Mesenchymal stem cell (in vitro differentiated cells and primary cell): ENCODE results near the gene KDSR.

Source experiments
- DNase-seq: peaks from one replicate; pipeline ENCODE4 v3.0.0-alpha.2; 2013
- H2AFZ ChIP-seq: one replicate; pipeline ENCODE4 v1.6.1; 2013; ENCODE audit warnings: low read depth, mild to moderate bottlenecking, control low read depth, inconsistent platforms, low read length, moderate library complexity
- H2AK5ac ChIP-seq: 2 replicates; pipeline ENCODE4 v1.6.1; 2013; ENCODE audit warnings: low read length, moderate library complexity, mild to moderate bottlenecking, inconsistent platforms; ENCODE audit not compliant: severe bottlenecking
- H2BK120ac ChIP-seq: one replicate; pipeline ENCODE4 v1.6.1; 2013; ENCODE audit warnings: low read depth, mild to moderate bottlenecking, inconsistent platforms, low read length, moderate library complexity
- H2BK12ac ChIP-seq, 2 experiments: one replicate each; pipeline ENCODE4 v1.6.1; 2013; ENCODE audit warnings: inconsistent platforms in 2 of 2, low read length in 2 of 2, mild to moderate bottlenecking in 2 of 2, moderate library complexity in 2 of 2, control low read depth in 1 of 2
- H2BK15ac ChIP-seq: one replicate; pipeline ENCODE4 v1.6.1; 2013; ENCODE audit warnings: mild to moderate bottlenecking, low read depth, inconsistent platforms; ENCODE audit not compliant: poor library complexity, severe bottlenecking
- H2BK5ac ChIP-seq: 2 replicates; pipeline ENCODE4 v1.6.1; 2013; ENCODE audit warnings: low read depth, mild to moderate bottlenecking, low read length, control low read depth, inconsistent platforms; ENCODE audit not compliant: poor library complexity, severe bottlenecking
- H3K14ac ChIP-seq, 2 experiments: one replicate each; pipeline ENCODE4 v1.6.1; 2013; ENCODE audit warnings: inconsistent platforms in 2 of 2, low read length in 2 of 2, control low read depth in 1 of 2, mild to moderate bottlenecking in 1 of 2, moderate library complexity in 1 of 2
- H3K18ac ChIP-seq, 2 experiments: one replicate each; pipeline ENCODE4 v1.6.1; 2013; ENCODE audit warnings: inconsistent platforms in 2 of 2, low read length in 2 of 2, control low read depth in 1 of 2, low read depth in 1 of 2, mild to moderate bottlenecking in 1 of 2
- H3K23ac ChIP-seq, 2 experiments: one replicate each; pipeline ENCODE4 v1.6.1; 2013; ENCODE audit warnings: inconsistent platforms in 2 of 2, low read length in 2 of 2, mild to moderate bottlenecking in 2 of 2, moderate library complexity in 2 of 2, control low read depth in 1 of 2
- H3K27ac ChIP-seq: 2 replicates; pipeline ENCODE4 v1.5.1; 2013; ENCODE audit warnings: mild to moderate bottlenecking, moderate library complexity, low read length, control low read depth, inconsistent platforms; ENCODE audit not compliant: poor library complexity, severe bottlenecking
- H3K27me3 ChIP-seq, 2 experiments: 2 replicates each; pipeline versions ENCODE4 v1.6.1 to v1.7.0; 2013; ENCODE audit warnings: low read length in 2 of 2, mild to moderate bottlenecking in 2 of 2, moderate library complexity in 2 of 2, control low read depth in 1 of 2, inconsistent platforms in 1 of 2; ENCODE audit not compliant: control insufficient read depth in 1 of 2, insufficient read depth in 1 of 2
- H3K36me3 ChIP-seq, 2 experiments: 2 replicates each; pipeline versions ENCODE4 v1.6.1 to v1.7.0; 2013; ENCODE audit warnings: low read length in 2 of 2, control low read depth in 1 of 2, inconsistent platforms in 1 of 2, low read depth in 1 of 2, mild to moderate bottlenecking in 1 of 2; ENCODE audit not compliant: insufficient read depth in 2 of 2, control insufficient read depth in 1 of 2
- H3K4ac ChIP-seq, 2 experiments: one replicate each; pipeline ENCODE4 v1.6.1; 2013; ENCODE audit warnings: inconsistent platforms in 2 of 2, low read length in 2 of 2, mild to moderate bottlenecking in 2 of 2, moderate library complexity in 2 of 2, control low read depth in 1 of 2, low read depth in 1 of 2
- H3K4me1 ChIP-seq: 2 replicates; pipeline ENCODE4 v1.6.1; 2013; ENCODE audit warnings: low read depth, low read length, control low read depth; ENCODE audit not compliant: control insufficient read depth, insufficient read depth
- H3K4me2 ChIP-seq: 2 replicates; pipeline ENCODE4 v1.6.1; 2013; ENCODE audit warnings: low read length, mild to moderate bottlenecking, inconsistent platforms; ENCODE audit not compliant: poor library complexity, severe bottlenecking
- H3K4me3 ChIP-seq, 2 experiments: 2 replicates each; pipeline versions ENCODE4 v1.5.1 to v1.7.0; 2013; ENCODE audit warnings: low read length in 2 of 2, mild to moderate bottlenecking in 2 of 2, control low read depth in 1 of 2, low read depth in 1 of 2; ENCODE audit not compliant: insufficient read depth in 1 of 2
- H3K79me1 ChIP-seq: replicated peaks from 2 replicates; pipeline ENCODE4 v1.6.1; 2013; ENCODE audit warnings: mild to moderate bottlenecking, control low read depth, low read length, inconsistent platforms; ENCODE audit not compliant: poor library complexity, severe bottlenecking
- H3K9ac ChIP-seq: 2 replicates; pipeline ENCODE4 v1.7.0; 2013; ENCODE audit warnings: mild to moderate bottlenecking, low read length, moderate library complexity
- H3K9me3 ChIP-seq: 2 replicates; pipeline ENCODE4 v1.7.0; 2013; ENCODE audit warnings: mild to moderate bottlenecking, low read length; ENCODE audit not compliant: control insufficient read depth
- H4K8ac ChIP-seq: one replicate; pipeline ENCODE4 v1.6.1; 2013; ENCODE audit warnings: inconsistent platforms, mild to moderate bottlenecking, low read length, moderate library complexity
- H4K91ac ChIP-seq: one replicate; pipeline ENCODE4 v1.6.1; 2013; ENCODE audit warnings: mild to moderate bottlenecking, low read length, inconsistent platforms
- WGBS: methylation state at CpG from one replicate; pipeline ENCODE4 v1.1.7; 2013; ENCODE audit warnings: mixed read lengths; 5-methylcytosine and 5-hydroxymethylcytosine counted together

KDSR gene

DNA sequence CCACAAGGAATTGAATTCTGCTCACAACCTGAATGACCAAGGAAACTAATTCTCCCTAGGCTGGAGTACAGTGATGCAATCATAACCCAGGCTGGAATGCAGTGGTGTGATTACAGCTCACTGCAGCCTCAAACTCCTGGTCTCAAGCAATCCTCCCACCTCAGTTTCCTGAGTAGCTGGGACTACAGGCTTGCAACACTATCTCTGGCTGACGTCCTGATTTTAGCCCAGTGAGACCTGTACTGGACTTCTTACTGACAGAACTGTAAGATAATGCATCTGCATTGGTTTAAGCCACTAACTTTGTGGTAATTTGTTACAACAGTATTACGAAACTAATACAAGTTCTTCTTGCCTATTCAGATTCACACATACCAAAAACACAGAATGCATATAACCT, 9.5 kb upstream of the KDSR start:
- H3K36me3 ChIP-seq = no peaks in the 10 kb centered on the region
- H3K18ac ChIP-seq = no peak overlapping the region
- H2AK5ac ChIP-seq = no peak overlapping the region
- no peaks in the 10 kb centered on the region for H3K79me1 ChIP-seq
- no peak overlapping the region for H3K14ac ChIP-seq
- no peak overlapping the region for H2BK12ac ChIP-seq
- DNase-seq = peak; percentile 41
- no peak overlapping the region for H3K9ac ChIP-seq
- no peaks in the 10 kb centered on the region for H3K27me3 ChIP-seq
- no peak overlapping the region for H3K4ac ChIP-seq
- H3K23ac ChIP-seq = no peak overlapping the region
- H3K4me2 ChIP-seq = no peak overlapping the region
- H3K4me3 ChIP-seq = no peak overlapping the region
- 87% methylated on average over 2 of the region's 2 CpGs for WGBS
- no peak overlapping the region for H4K91ac ChIP-seq
- H3K4me1 ChIP-seq = no peaks in the 10 kb centered on the region
- no peak overlapping the region for H2BK5ac ChIP-seq
- H3K9me3 ChIP-seq = peaks cover 7% of the 10 kb centered on the region
- H2BK15ac ChIP-seq = no peak overlapping the region
- H3K27ac ChIP-seq = no peak overlapping the region
- H2BK120ac ChIP-seq = no peak overlapping the region
- H4K8ac ChIP-seq = no peak overlapping the region
- H2AFZ ChIP-seq = no peak overlapping the region

DNA sequence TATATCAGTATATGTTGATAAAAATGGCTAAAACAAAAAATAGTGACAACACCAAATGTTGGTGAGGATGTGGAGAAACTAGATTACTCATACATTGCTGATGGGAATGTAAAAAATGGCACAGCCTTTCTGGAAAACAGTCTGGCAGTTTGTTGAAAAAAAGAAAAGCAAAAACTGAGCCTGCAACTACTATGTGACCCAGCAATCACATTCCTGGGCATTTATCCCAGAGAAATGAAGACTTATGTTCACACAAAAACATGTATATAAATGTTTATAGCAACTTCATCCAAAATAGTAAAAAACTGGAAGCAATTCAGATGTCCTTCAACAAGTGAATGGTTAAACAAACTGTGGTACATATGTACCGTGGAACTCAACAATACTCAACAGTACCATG, 7.5 kb upstream of the KDSR start:
- no peak overlapping the region for H2AK5ac ChIP-seq
- H3K23ac ChIP-seq = no peak overlapping the region
- no peak overlapping the region for H3K4ac ChIP-seq
- H2AFZ ChIP-seq = no peak overlapping the region
- H2BK12ac ChIP-seq = no peak overlapping the region
- no peak overlapping the region for H2BK120ac ChIP-seq
- no peaks in the 10 kb centered on the region for H3K36me3 ChIP-seq
- no peak overlapping the region for H2BK5ac ChIP-seq
- WGBS = 100% methylated on average over 1 of the region's 1 CpG
- no peak overlapping the region for H3K14ac ChIP-seq
- no peak overlapping the region for H3K4me2 ChIP-seq
- H3K4me1 ChIP-seq = no peaks in the 10 kb centered on the region
- H3K4me3 ChIP-seq = no peak overlapping the region
- H3K9me3 ChIP-seq = peaks cover 7% of the 10 kb centered on the region
- H3K27me3 ChIP-seq = no peaks in the 10 kb centered on the region
- no peak overlapping the region for H3K18ac ChIP-seq
- DNase-seq = no peak
- H2BK15ac ChIP-seq = no peak overlapping the region
- H3K79me1 ChIP-seq = no peaks in the 10 kb centered on the region
- H4K91ac ChIP-seq = no peak overlapping the region
- H3K9ac ChIP-seq = no peak overlapping the region
- H4K8ac ChIP-seq = no peak overlapping the region
- H3K27ac ChIP-seq = no peak overlapping the region

DNA sequence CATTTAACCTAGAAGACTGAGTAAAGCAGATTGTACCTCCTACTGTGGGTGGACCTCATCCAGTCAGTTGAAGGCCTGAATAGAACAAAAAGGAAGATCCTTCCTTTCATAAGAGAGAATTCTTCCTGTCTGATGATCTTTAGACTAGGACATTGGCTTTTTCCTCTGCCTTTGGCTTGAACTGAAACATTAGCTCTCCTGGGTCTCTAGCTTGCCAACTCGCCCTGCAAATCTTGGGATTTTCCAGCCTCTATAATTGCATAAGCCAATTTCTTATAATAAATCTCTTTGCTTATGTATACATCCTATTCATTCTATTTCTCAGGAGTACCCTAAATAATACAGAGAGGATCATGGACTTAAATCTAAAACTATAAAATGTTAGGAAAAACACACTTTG, 6.2 kb upstream of the KDSR start:
- peaks cover 7% of the 10 kb centered on the region for H3K9me3 ChIP-seq
- no peak overlapping the region for H3K14ac ChIP-seq
- no peak overlapping the region for H2BK120ac ChIP-seq
- no peak overlapping the region for H2AK5ac ChIP-seq
- no peaks in the 10 kb centered on the region for H3K4me1 ChIP-seq
- no peak overlapping the region for H3K4ac ChIP-seq
- no peak overlapping the region for H3K23ac ChIP-seq
- no peak overlapping the region for H3K18ac ChIP-seq
- peaks cover 2% of the 10 kb centered on the region for H3K79me1 ChIP-seq
- H3K4me3 ChIP-seq = no peak overlapping the region
- 75% methylated on average over 1 of the region's 1 CpG for WGBS
- no peak overlapping the region for H3K27ac ChIP-seq
- no peak overlapping the region for H4K91ac ChIP-seq
- H3K9ac ChIP-seq = no peak overlapping the region
- H2BK15ac ChIP-seq = no peak overlapping the region
- DNase-seq = no peak
- no peaks in the 10 kb centered on the region for H3K27me3 ChIP-seq
- H3K36me3 ChIP-seq = no peaks in the 10 kb centered on the region
- no peak overlapping the region for H2BK12ac ChIP-seq
- no peak overlapping the region for H2AFZ ChIP-seq
- H3K4me2 ChIP-seq = no peak overlapping the region
- no peak overlapping the region for H4K8ac ChIP-seq
- H2BK5ac ChIP-seq = no peak overlapping the region

DNA sequence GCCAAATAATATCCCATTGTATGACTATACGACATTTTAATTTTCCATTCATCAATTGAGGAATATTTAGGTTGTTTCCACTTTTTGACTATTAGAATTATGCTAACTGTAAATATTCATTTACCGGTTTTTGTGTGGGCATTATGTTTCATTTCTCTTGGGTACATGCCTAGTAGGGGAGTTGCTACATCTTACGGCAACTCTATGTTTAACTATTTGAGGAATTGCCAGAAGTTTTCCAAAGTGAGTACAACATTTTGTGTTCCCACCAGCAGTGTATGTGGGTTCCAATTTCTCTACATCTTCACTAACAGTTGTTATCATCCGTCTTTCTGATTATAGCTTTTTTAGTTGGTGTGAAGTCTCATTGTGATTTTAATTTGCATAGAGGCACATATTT, 1.6 kb upstream of the KDSR start:
- Histone ChIP-seq H3K27ac (no peak overlapping the region), H2BK12ac (no peak overlapping the region), H3K4me2 (no peak overlapping the region), H4K8ac (no peak overlapping the region), H2AFZ (no peak overlapping the region), H3K4me1 (no peaks in the 10 kb centered on the region), H3K18ac (no peak overlapping the region), H2BK120ac (no peak overlapping the region), H3K23ac (no peak overlapping the region), H2BK5ac (no peak overlapping the region), H3K27me3 (no peaks in the 10 kb centered on the region), H3K79me1 (peaks cover 7% of the 10 kb centered on the region), H3K9me3 (no peaks in the 10 kb centered on the region), H3K9ac (peak overlapping the region; percentile 97), H2BK15ac (no peak overlapping the region), H4K91ac (no peak overlapping the region), H2AK5ac (no peak overlapping the region), H3K14ac (no peak overlapping the region), H3K4me3 (peak overlapping the region in 1 of 2 experiments; percentile 99), H3K36me3 (no peaks in the 10 kb centered on the region), H3K4ac (no peak overlapping the region)
- no peak for DNase-seq
- 100% methylated on average over 2 of the region's 4 CpGs for WGBS
